MM.1S (cell line): ENCODE measurements around the gene ZNF609.

ENCODE experiments used
- DNase-seq: peaks from one replicate; pipeline ENCODE4 v3.0.0-alpha.2; 2015
- H2AFZ ChIP-seq: fragments of 300-600 bp; sonication (generic); 2 replicates; pipeline ENCODE4 v1.6.0; 2016; ENCODE audit warnings: antibody characterized with exemption, low read length
- H3F3A ChIP-seq: fragments of 300-600 bp; sonication (generic); 2 replicates; pipeline ENCODE4 v1.6.1; 2016; ENCODE audit warnings: mild to moderate bottlenecking, antibody characterized with exemption, low read length, moderate library complexity, mixed read lengths; ENCODE audit not compliant: insufficient read depth
- H3K27ac ChIP-seq: fragments of 300-600 bp; sonication (generic); 2 replicates; pipeline ENCODE4 v1.5.1; 2016; ENCODE audit warnings: mild to moderate bottlenecking, low read length
- H3K27me3 ChIP-seq: fragments of 300-600 bp; sonication (generic); replicated peaks from 2 replicates; pipeline ENCODE4 v1.6.0; 2016; ENCODE audit warnings: low read length; ENCODE audit not compliant: insufficient read depth
- H3K36me3 ChIP-seq: fragments of 300-600 bp; sonication (generic); replicated peaks from 2 replicates; pipeline ENCODE4 v1.6.1; 2016; ENCODE audit warnings: mild to moderate bottlenecking, low read length, mixed read lengths; ENCODE audit not compliant: insufficient read depth
- H3K4me1 ChIP-seq: fragments of 300-600 bp; sonication (generic); 2 replicates; pipeline ENCODE4 v1.6.1; 2016; ENCODE audit warnings: low read length, mixed read lengths
- H3K4me2 ChIP-seq: fragments of 300-600 bp; sonication (generic); 2 replicates; pipeline ENCODE4 v1.6.0; 2016; ENCODE audit warnings: low read depth, low read length
- H3K4me3 ChIP-seq: fragments of 300-600 bp; sonication (generic); 2 replicates; pipeline ENCODE4 v1.5.1; 2016; ENCODE audit warnings: low read length, mixed read lengths
- H3K79me2 ChIP-seq: fragments of 300-600 bp; sonication (generic); 2 replicates; pipeline ENCODE4 v1.6.1; 2016; ENCODE audit warnings: mixed run types, low read length, mixed read lengths
- H3K9ac ChIP-seq: fragments of 300-600 bp; sonication (generic); 2 replicates; pipeline ENCODE4 v1.6.1; 2016; ENCODE audit warnings: low read length, mixed read lengths
- H3K9me2 ChIP-seq: fragments of 300-600 bp; sonication (generic); replicated peaks from 2 replicates; pipeline ENCODE4 v1.6.1; 2016; ENCODE audit warnings: mild to moderate bottlenecking, low read length, mixed read lengths; ENCODE audit not compliant: insufficient read depth
- H3K9me3 ChIP-seq: fragments of 300-600 bp; sonication (generic); replicated peaks from 2 replicates; pipeline ENCODE4 v1.6.1; 2016; ENCODE audit warnings: mild to moderate bottlenecking, low read length, mixed read lengths; ENCODE audit not compliant: insufficient read depth
- H4K20me1 ChIP-seq: fragments of 300-600 bp; sonication (generic); 2 replicates; pipeline ENCODE4 v1.6.1; 2016; ENCODE audit warnings: mild to moderate bottlenecking, low read length, moderate library complexity, mixed read lengths; ENCODE audit not compliant: insufficient read depth
- CTCF ChIP-seq: fragments of 300-600 bp; sonication (generic); IDR thresholded peaks from 2 replicates; pipeline ENCODE4 v1.5.1; 2016; ENCODE audit warnings: antibody characterized with exemption, low read length, mixed read lengths
- EZH2 ChIP-seq: fragments of 300-600 bp; sonication (generic); optimal IDR thresholded peaks from 2 replicates; pipeline ENCODE3; 2017; ENCODE audit warnings: low read depth, mild to moderate bottlenecking, antibody characterized with exemption, low read length, mixed read lengths
- EZH2phosphoT487 ChIP-seq: fragments of 300-600 bp; sonication (generic); IDR thresholded peaks from 2 replicates; pipeline ENCODE4 v1.6.1; 2018; ENCODE audit warnings: antibody characterized with exemption, low read length

Gene ZNF609

GRCh38 chr15:64542091-64542490 is 81.7 kb downstream of the ZNF609 start:
- H3K4me1 ChIP-seq, result no peaks in the 10 kb centered on the region
- no peak overlapping the region for H3K4me2 ChIP-seq
- no peak for DNase-seq
- no peaks in the 10 kb centered on the region for H3K27me3 ChIP-seq
- no peak overlapping the region for H3K4me3 ChIP-seq
- H3F3A ChIP-seq, result no peaks in the 10 kb centered on the region
- no peak overlapping the region for H3K9ac ChIP-seq
- H3K9me2 ChIP-seq, result no peaks in the 10 kb centered on the region
- no peak overlapping the region for H2AFZ ChIP-seq
- H3K79me2 ChIP-seq, result peaks cover 11% of the 10 kb centered on the region; the same call in 1 of the 2 replicates
- no peaks in the 10 kb centered on the region for H3K36me3 ChIP-seq
- no peaks in the 10 kb centered on the region for H3K9me3 ChIP-seq
- no peak for TF ChIP-seq EZH2
- TF ChIP-seq EZH2phosphoT487, result no peak
- no peak for TF ChIP-seq CTCF
- H4K20me1 ChIP-seq, result no peaks in the 10 kb centered on the region
- no peak overlapping the region for H3K27ac ChIP-seq

GRCh38 chr15:64544450-64544849 is 84.1 kb downstream of the ZNF609 start:
- Histone ChIP-seq H3K36me3 (no peaks in the 10 kb centered on the region), H3K4me1 (no peaks in the 10 kb centered on the region), H3K4me3 (no peak overlapping the region), H3K9ac (no peak overlapping the region), H3K27ac (no peak overlapping the region), H3K27me3 (no peaks in the 10 kb centered on the region), H2AFZ (no peak overlapping the region), H3F3A (no peaks in the 10 kb centered on the region), H3K4me2 (no peak overlapping the region), H4K20me1 (no peaks in the 10 kb centered on the region), H3K79me2 (peaks cover 16% of the 10 kb centered on the region), H3K9me3 (no peaks in the 10 kb centered on the region), H3K9me2 (no peaks in the 10 kb centered on the region)
- DNase-seq, result no peak
- TF ChIP-seq EZH2phosphoT487 (no peak), CTCF (no peak), EZH2 (no peak)

GRCh38 chr15:64547275-64547674 is 86.9 kb downstream of the ZNF609 start:
- H3K79me2 ChIP-seq, result peaks cover 16% of the 10 kb centered on the region
- H4K20me1 ChIP-seq, result no peaks in the 10 kb centered on the region
- no peaks in the 10 kb centered on the region for H3K4me1 ChIP-seq
- H3K36me3 ChIP-seq, result no peaks in the 10 kb centered on the region
- no peak for DNase-seq
- no peak overlapping the region for H3K4me3 ChIP-seq
- H3F3A ChIP-seq, result no peaks in the 10 kb centered on the region
- H3K27me3 ChIP-seq, result no peaks in the 10 kb centered on the region
- no peak for TF ChIP-seq EZH2
- no peak for TF ChIP-seq CTCF
- TF ChIP-seq EZH2phosphoT487, result no peak
- no peak overlapping the region for H3K27ac ChIP-seq
- H3K9me2 ChIP-seq, result no peaks in the 10 kb centered on the region
- H3K9ac ChIP-seq, result no peak overlapping the region
- no peak overlapping the region for H3K4me2 ChIP-seq
- H2AFZ ChIP-seq, result no peak overlapping the region
- H3K9me3 ChIP-seq, result no peaks in the 10 kb centered on the region
